Effector CD4-positive, alpha-beta T cell (primary cell): Measurements from ENCODE around the gene OR51I1. TPM values are rescaled to one million over a fixed set of nuclear protein-coding genes. Genes with fewer than 3 reads are reported as not detected.

Experiments
- DNase-seq: peaks from one replicate; pipeline ENCODE4 v3.0.0-alpha.2; 2020
- total RNA-seq: gene quantifications from one replicate; lab custom pipeline; 2026; lab: John Stamatoyannopoulos, UW

OR51I1 gene, protein sequence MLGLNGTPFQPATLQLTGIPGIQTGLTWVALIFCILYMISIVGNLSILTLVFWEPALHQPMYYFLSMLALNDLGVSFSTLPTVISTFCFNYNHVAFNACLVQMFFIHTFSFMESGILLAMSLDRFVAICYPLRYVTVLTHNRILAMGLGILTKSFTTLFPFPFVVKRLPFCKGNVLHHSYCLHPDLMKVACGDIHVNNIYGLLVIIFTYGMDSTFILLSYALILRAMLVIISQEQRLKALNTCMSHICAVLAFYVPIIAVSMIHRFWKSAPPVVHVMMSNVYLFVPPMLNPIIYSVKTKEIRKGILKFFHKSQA
- not detected for total RNA-seq

DNA sequence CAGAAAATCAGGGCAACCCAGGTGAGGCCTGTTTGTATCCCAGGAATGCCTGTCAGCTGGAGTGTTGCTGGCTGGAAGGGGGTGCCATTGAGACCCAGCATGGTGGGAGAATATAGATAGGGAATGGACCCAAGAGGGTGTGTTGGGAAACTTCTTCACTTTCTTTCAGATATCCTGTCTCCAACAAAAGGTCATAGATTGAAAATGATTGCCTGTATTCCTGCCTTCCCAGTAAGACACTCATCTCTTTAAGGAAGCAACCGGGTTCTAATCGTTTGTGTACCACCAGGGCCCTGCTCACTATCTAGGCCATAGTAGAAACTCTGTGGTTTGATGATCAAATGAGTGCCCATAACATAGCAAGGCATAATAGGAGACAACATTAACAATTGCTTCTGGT is at the start of gene OR51I1:
OR51I1 (minus strand) TSS at position 101 of the 400 bp plus-strand sequence; CDS start at position 101, 0 bp downstream.
- no peak for DNase-seq

DNA sequence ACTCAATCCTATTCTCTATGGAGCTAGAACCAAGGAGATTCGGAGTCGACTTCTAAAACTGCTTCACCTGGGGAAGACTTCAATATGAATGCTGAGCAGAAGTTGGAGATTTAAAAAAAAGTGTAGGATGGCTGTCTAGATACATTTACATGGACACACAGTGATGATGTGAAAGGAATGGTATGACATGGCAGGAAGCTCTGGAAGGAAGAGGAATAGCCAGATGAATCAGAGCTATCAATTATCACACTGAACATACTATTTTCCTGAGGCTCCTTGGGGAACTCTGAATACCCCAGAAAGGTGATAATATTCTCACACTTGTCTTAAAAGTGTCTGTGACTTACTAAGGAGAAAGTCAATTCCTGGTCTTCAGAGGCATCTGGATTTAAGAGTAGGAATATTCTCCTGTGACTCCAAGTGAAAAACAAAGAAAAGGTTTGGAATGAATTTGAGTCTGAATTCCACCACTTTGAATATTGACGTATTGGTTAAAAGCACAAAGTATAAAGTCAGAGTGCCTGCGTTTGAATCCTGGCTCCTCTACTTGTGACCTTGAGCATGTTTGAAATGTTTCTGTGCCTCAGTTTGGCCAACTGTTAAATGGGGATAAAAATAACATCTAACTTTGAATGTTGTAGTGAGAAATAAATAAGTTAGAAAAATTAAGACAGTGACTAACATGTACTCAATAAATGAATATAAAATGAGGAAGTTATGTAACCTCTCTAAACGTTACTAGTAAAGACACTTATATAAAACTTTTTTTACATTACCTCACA is 48.5 kb upstream of the OR51I1 start:
- no peak for DNase-seq

DNA sequence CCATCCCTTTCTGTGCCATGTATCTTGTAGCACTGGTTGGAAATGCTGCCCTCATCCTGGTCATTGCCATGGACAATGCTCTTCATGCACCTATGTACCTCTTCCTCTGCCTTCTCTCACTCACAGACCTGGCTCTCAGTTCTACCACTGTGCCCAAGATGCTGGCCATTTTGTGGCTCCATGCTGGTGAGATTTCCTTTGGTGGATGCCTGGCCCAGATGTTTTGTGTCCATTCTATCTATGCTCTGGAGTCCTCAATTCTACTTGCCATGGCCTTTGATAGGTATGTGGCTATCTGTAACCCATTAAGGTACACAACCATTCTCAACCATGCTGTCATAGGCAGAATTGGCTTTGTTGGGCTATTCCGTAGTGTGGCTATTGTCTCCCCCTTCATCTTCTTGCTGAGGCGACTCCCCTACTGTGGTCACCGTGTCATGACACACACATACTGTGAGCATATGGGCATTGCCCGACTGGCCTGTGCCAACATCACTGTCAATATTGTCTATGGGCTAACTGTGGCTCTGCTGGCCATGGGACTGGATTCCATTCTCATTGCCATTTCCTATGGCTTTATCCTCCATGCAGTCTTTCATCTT is 47.6 kb upstream of the OR51I1 start:
- DNase-seq, result no peak

DNA sequence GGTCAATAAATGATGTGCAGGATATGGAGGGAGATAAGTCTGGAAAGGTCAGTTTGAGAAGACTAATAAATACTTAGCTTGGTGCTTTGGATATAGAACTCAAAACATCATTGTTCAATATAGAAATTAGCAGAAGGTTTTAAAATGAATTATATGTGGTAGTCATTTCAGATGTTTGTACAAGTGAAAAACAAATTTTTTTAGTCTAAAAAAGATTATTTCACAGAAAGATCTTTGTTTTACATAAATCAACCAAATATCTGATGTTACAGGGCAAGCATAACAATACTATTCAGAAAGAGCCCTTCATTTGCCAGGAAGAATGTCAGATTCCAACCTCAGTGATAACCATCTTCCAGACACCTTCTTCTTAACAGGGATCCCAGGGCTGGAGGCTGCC is 47.1 kb upstream of the OR51I1 start, which contains the start of gene OR52D1:
OR52D1 (plus strand) TSS at position 301 of the 400 bp plus-strand sequence; CDS start at position 323, 22 bp downstream.
- no peak for DNase-seq

DNA sequence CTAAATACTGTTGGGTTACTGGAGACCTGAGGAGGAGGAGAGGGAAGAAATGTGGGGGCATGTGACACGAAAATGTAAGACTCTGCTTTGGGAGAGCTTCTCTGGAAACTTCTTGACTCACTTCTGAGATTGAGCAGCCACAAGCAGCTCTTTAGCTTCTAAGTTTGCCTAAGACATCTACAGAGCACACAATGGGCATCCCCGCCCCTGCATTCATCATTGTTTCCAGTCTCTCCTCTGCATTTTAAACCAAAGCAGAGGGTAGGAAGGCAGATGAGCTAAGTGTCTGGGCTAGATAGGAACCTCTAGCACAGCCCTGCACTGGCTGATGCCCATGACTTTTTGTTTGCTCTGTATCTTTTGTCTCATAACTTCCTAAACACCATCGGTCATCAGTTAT is 45.1 kb upstream of the OR51I1 start:
- DNase-seq, result no peak

DNA sequence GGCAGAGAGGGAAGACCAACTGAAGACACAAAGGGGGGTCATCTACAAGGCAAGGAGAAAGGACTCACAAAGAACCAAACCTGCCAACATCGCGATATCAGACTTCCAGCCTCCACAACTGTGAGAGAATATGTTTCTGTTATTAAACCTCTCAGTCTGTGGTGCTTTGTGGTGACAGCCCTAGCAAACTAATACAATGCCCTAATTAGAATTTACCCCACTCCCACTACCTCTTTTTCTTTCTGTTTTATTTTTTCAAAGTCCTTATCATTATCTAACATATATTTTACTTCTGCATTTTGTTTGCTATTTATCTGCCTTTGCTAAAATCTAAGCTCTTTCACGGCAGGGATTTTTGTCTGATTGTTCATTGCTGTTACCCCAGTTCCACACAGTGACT is 44.7 kb upstream of the OR51I1 start:
- DNase-seq, result no peak

DNA sequence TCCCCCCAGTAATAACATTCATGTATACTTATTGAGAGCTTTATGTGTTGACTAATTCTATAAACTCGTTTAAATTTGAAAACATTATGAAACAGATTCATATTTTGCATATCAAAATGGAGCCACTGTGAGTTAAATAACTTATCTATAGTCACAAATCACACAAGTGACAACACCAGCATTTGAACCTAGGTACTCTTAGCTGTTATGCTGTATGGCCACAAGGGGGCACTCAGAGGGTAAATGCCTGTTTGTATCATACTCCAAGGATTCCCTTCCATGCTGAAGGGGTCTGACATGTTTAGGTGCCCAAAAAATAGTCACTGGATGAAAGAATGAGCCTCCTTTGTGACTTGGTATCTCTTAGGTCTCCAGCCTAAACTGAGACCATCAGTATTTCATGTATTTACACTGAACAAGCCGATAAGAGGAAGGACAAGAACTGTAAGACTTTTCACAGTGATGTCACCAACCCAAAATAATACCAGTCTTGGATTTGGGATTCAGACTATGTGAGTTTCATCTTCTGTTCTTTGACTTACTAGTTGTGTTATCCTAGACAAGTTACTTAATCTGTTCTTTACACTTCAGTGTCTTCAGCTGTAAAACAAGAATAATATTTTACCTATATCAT is 35.0 kb upstream of the OR51I1 start:
- peak; percentile 13 for DNase-seq

DNA sequence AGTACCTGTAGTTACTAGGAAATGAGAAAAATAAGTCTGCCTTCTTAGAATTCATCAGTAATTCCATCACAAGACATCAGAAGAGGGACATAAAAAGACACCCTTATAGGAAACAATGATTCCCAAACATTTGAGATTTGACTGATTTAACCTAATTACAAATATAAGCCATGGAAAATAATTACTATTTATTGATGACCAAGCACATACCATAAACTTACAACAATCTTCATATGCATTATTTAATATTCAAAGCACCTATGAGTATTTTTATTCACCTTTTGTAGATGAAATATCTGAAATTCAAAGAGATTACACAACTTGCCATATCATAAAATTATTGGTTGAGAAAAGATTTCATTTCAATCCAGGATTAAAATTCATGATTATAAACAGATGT is 32.6 kb upstream of the OR51I1 start:
- no peak for DNase-seq

DNA sequence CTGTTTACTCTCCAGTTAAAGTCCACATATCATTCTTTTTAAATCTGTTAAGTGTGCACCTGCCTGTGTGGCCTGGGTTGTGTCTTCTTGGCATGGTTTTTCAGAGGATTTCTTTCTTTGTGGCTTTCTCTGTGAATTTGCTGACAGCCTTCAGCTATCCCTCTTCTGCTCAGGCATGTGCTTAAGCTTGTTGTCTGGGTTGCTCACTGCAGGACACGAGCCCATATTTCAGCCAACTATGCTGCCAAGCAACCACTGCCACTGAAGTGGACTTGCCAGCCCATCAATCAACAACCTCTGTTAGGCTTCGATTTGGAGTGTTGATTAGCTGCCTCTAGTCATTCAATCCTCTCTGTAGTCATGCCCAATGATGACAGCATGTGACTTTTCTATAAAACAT is 26.2 kb upstream of the OR51I1 start:
- DNase-seq, result no peak

DNA sequence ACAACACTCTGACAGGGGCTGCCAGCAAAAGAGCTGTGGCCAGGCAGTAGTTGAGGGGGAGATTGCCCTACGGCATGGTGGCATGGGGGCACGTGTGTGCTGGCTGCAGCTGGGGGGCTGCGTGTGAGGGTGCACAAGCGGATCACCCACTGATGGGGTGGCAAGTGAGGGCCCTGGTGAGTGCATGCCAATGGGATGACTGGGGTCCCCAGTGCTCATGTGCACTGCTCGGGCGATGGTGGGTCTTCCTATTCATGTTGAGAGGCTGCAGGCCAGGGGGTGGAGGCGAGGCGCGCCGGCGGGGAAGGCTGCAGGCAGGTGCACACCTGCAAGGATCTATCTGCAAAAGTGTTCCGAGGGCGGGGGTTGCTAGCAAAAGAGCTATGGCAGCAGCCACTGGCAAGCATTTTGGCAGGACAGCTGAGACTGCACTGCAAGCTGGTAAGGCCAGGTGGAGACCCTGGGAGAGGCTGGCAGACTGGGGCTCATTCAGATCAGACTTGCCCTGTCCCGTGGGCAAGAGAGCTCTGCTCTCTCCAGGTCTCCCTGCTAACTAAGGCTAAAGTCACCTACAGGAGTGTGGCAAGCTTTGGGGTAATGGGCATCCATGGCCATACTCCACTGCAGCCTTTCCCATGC is 19.8 kb upstream of the OR51I1 start:
- DNase-seq, result no peak

DNA sequence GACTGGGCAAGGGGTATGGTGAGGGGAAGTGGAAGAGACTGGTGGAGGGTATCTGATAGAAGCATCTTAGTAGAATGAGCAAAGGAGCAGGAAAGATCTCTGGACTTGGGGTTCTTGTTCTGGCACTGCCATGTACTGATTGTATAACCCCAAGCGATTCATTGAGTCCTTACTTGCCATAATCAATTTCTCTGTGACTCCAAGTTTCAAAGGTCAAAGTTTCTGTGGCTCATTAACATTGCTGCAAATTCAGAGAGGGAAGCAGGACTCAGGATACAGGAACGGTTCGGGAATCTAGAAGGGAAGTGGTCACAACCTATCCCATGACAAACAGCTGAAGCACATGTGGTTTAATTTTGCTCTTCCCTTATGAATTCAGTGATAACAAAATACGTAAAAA is 8.1 kb upstream of the OR51I1 start:
- no peak for DNase-seq

DNA sequence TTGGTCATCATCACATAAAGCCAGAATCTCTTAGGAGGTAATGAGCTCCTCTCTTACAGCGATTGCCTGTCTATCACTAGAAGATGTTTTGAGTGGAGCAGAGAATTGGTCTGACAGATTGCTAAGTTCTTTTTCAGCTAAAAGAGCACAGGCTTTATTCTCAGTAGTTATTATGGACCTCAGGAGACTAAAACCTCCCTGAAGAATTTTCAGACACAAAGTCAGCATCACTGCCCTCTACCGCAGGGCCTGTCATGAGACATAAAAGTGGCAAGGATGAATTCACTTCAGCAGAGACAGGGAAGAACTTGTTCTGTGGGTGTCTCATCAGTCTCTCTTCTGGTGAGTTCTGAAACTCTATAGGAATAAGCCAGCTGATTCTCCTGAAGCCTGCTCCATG is 7.7 kb upstream of the OR51I1 start, which contains the start of gene OR51I2:
OR51I2 (plus strand) TSS at position 301 of the 400 bp plus-strand sequence. CDS start 4,166 bp downstream, outside the sequence.
- no peak for DNase-seq

DNA sequence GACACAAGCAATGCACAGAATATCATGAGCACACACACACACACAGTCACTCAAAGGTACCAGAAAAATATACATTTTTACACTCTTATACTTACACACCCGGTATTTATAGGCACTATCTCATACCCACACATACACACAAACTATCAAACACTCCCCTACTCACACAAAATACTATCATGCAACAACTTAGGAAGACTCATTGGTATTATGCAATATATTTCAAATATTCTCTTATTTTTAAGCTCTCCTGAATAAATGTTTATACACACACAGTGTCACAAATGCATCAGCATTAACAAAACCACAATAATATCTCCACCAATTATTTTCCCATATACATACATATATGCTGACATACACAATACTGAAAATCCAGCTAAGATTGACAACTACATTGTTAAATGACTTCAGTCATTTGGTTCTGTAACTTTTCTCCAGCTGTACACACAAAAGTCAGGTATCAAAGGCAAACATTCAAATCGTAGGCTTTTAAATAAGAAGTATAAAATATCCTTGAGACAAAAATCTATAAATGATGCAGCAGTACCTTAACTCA is 2.6 kb upstream of the OR51I1 start:
- no peak for DNase-seq

DNA sequence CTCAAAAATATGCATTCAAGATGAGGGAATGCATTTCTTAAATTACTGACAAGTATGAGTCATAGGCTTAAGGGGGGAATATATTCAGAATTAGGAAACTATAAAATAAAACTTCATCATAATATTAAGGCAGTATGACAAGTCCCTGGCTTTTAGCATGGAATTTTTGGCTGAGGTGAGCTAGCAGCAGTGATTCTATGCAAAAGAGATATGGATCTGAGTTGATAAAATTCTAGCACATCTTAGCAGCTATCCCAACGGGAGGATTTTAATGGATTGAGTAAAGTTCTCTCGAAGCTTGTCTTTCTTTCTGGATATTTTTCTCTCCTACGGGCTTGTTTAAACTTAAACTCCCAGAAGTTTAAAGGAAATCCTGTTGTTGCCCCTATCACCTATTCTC is 18.2 kb downstream of the OR51I1 start:
- DNase-seq, result no peak

DNA sequence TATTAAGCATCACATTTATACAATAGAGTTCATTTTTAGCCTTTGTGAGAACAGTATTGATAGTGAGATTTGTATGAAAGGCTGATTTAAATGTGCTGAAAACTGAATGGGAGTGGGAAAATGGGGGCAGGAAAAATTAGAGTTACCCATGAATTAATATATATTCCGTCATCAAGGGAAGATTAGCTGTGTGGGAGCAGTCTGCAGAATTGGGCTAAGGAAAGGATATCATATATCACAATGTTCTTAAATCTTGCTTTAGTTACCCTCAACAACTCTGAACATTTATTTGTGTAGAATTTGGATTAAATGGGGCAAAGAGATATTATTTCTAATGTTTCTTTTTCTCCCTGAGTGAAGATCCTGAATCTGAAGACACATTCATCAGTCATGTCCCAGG is 19.5 kb downstream of the OR51I1 start, which contains the start of gene OR51Q1:
OR51Q1 (plus strand) TSS at position 301 of the 400 bp plus-strand sequence; CDS start at position 391, 90 bp downstream.
- no peak for DNase-seq

DNA sequence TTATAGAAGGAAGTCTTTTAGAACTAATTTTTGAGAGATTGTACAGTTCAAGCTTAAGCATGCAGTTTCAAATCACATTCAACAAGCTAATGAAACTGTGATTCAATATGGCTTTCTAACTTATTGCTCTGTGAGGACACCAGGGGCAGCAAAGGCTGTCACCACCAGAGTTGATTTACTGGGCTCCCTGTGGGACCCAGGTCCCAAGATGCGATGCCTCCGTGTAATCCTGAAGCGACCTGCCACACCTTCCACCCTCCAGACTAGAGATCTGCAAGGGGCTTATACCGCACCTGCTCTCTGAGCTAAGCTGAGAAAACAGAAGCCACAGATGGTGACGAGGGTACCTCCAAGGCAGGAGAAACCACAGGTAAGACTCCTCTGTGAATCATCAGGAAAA is 20.3 kb downstream of the OR51I1 start:
- DNase-seq, result no peak

DNA sequence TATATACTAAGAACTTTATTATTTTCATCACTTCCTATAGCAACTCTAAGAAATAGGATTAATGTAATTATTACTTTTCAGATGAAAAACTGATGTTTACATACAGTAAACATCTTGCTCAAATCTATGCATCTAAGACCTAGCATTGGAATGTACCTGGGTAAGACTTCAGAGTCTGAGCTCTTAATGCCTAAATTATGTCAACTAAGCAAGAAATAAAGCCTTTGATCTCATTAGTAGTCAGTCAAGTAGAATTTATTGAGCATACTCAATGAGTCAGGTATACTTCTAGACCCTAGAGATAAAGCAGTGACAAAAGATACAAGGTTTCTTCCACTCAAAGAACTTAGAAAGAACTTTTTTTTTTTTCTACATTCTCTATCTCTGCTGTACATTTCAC is 36.1 kb downstream of the OR51I1 start:
- no peak for DNase-seq

DNA sequence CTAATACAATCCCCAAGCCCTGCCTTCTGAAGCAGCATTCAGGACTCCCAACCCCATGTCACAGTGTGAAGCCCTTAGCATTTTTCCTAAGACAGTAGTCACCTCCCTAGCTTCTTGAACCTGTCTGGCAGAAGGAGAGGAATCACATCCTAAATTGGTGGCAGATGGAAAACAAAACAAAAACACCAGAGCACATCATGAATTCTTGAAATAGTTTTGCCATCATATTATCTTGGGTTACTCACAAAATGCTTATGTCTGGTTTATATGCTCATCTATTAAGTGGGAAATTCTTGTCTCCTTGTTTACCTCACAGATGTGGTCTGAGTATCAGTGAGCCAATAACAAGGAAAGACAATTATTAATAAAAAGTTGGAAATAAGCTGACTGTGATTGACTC is 42.4 kb downstream of the OR51I1 start:
- DNase-seq, result no peak

DNA sequence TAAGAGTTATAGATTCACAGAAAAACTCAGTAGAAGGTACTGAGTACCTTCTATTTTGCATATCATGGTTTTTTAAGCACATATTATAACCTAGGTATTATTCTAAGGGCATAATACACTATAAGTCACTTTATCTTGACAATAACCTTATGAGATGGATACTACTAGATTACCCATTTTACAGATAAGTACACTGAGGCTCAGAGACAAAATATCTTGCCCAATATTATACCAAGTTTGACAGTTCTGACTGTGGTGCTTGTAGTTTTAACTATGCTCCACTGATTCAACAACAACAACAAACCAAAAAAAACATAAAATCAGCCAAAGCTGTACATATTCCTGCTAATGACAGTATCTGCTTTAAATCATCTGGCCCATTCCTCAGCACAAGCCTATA is 47.2 kb downstream of the OR51I1 start:
- no peak for DNase-seq
